Upper lobe of left lung (tissue), 6 donors: ENCODE data around the gene RCBTB2. TPM values are rescaled to one million over a fixed set of nuclear protein-coding genes. Genes with fewer than 3 reads are reported as not detected.
A peak's percentile ranks its signal among the peaks of the same experiment; 100 is the strongest.

Source experiments
- ATAC-seq, 2 donors: fragments of 200-7000 bp; cut with Tn5 transposase; one replicate each; pipeline ENCODE4 v1.9.1; 2022; ENCODE audit warnings: mild to moderate bottlenecking in 2 of 2, moderate library complexity in 2 of 2; ENCODE audit not compliant: low FRiP score in 2 of 2
- DNase-seq, 2 donors: peaks; one replicate each; pipeline ENCODE4 v3.0.0-alpha.2; 2019 to 2020
- H3K27ac ChIP-seq, 4 donors: fragments of 200-600 bp; sonication (generic); one replicate each; pipeline ENCODE4 v1.5.1; 2016 to 2019
- H3K27me3 ChIP-seq, 4 donors: fragments of 200-600 bp; sonication (generic); one replicate each; pipeline ENCODE4 v1.5.1; 2017 to 2019
- H3K36me3 ChIP-seq, 4 donors: fragments of 200-600 bp; sonication (generic); one replicate each; pipeline ENCODE4 v1.5.1; 2016 to 2019
- H3K4me1 ChIP-seq, 4 donors: fragments of 200-600 bp; sonication (generic); one replicate each; pipeline ENCODE4 v1.5.1; 2018 to 2019
- H3K4me3 ChIP-seq, 4 donors: fragments of 200-600 bp; sonication (generic); one replicate each; pipeline ENCODE4 v1.5.1; 2017 to 2019; ENCODE audit warnings: mild to moderate bottlenecking in 2 of 4, moderate library complexity in 1 of 4
- H3K9me3 ChIP-seq, 4 donors: fragments of 200-600 bp; sonication (generic); one replicate each; pipeline ENCODE4 v1.5.1; 2018 to 2019
- CTCF ChIP-seq, 6 experiments: fragments of 450-650 bp in 4 of 6; fragments of 200-600 bp in 2 of 6; sonication (generic) in 2 of 6; IDR thresholded peaks; one replicate each; pipeline ENCODE4 v1.5.1; 2016 to 2019; ENCODE audit warnings: antibody characterized with exemption in 6 of 6
- EP300 ChIP-seq, 4 donors: sonication (generic); formaldehyde crosslinking; IDR thresholded peaks; one replicate each; pipeline ENCODE4 v1.5.1; 2017; ENCODE audit warnings: antibody characterized with exemption in 4 of 4, control low read depth in 2 of 4
- POLR2A ChIP-seq, 4 donors: fragments of 450-650 bp; IDR thresholded peaks; one replicate each; pipeline ENCODE4 v1.5.1; 2016 to 2017; ENCODE audit warnings: antibody characterized with exemption in 4 of 4, mild to moderate bottlenecking in 2 of 4
- POLR2AphosphoS5 ChIP-seq, 2 donors: sonication (generic); formaldehyde crosslinking; IDR thresholded peaks; one replicate each; pipeline ENCODE4 v1.5.1; 2017; ENCODE audit warnings: antibody characterized with exemption in 2 of 2
- WGBS, 2 donors: methylation state at CpG; one replicate each; pipeline ENCODE4 v1.1.5; 2017 to 2018; 5-methylcytosine and 5-hydroxymethylcytosine counted together
- total RNA-seq, 6 donors: library from RNA; depleted of rRNA in 4 of 6; stranded (reverse); fragments of >200 nt in 4 of 6; gene quantifications; one replicate each; pipeline versions ENCODE4 v1.1.0 to v1.2.1, GENCODE V29; 2016 to 2021
- donor health status: DM: no; HTN: no; CAD: no; lungs with moderate emphysema.
- donor health status: DM: no; HTN: yes; CAD: no; lungs with severe emphysema.

The RCBTB2 gene
- total RNA-seq, 6 donors from 2014 or later: 5.5 to 17.0 (median 9.9) TPM

- Histone ChIP-seq H3K27ac (no peak overlapping the region), H3K9me3 (no peaks in the 10 kb centered on the region), H3K36me3 (no peaks in the 10 kb centered on the region), H3K27me3 (no peaks in the 10 kb centered on the region), H3K4me3 (no peak overlapping the region), H3K4me1 (peaks cover 5 to 11% (median 7%) of the 10 kb centered on the region in 4 donors)
- ATAC-seq: no peak
- no peak for DNase-seq
- TF ChIP-seq EP300 (IDR thresholded peaks at IDR 0.05) (no peak), CTCF (IDR thresholded peaks at IDR 0.05) (no peak), POLR2A (IDR thresholded peaks at IDR 0.05) (no peak), POLR2AphosphoS5 (IDR thresholded peaks at IDR 0.05) (no peak)
- 81 to 88% methylated on average over 5 of the region's 5 CpGs for WGBS, 2 donors
These were observed 3.9 kb upstream of the RCBTB2 start for GRCh38 chr13:48536621-48537250.

GRCh38 chr13:48535766-48536165 lies 2.9 kb upstream of the RCBTB2 start:
- H3K36me3 ChIP-seq: no peaks in the 10 kb centered on the region
- no peaks in the 10 kb centered on the region for H3K9me3 ChIP-seq
- WGBS, 2 donors: 78 to 82% methylated on average over 2 of the region's 2 CpGs
- no peak for TF ChIP-seq POLR2AphosphoS5 (IDR thresholded peaks at IDR 0.05)
- no peak for TF ChIP-seq CTCF (IDR thresholded peaks at IDR 0.05)
- TF ChIP-seq EP300 (IDR thresholded peaks at IDR 0.05): no peak
- TF ChIP-seq POLR2A (IDR thresholded peaks at IDR 0.05): no peak
- H3K4me1 ChIP-seq: peaks cover 12 to 18% (median 15%) of the 10 kb centered on the region in 4 donors
- DNase-seq (no peak), ATAC-seq (no peak)
- no peak overlapping the region for H3K4me3 ChIP-seq
- H3K27me3 ChIP-seq: no peaks in the 10 kb centered on the region
- no peak overlapping the region for H3K27ac ChIP-seq

- Histone ChIP-seq H3K27ac (no peak overlapping the region), H3K36me3 (no peaks in the 10 kb centered on the region), H3K27me3 (no peaks in the 10 kb centered on the region), H3K4me1 (peaks cover 12 to 18% (median 15%) of the 10 kb centered on the region in 4 donors), H3K9me3 (no peaks in the 10 kb centered on the region), H3K4me3 (no peak overlapping the region)
- no peak for ATAC-seq
- 98 to 99% methylated on average over 5 of the region's 5 CpGs for WGBS, 2 donors
- TF ChIP-seq EP300 (IDR thresholded peaks at IDR 0.05) (no peak), POLR2AphosphoS5 (IDR thresholded peaks at IDR 0.05) (no peak), POLR2A (IDR thresholded peaks at IDR 0.05) (no peak), CTCF (IDR thresholded peaks at IDR 0.05) (no peak)
- DNase-seq: no peak
These were observed 2.1 kb upstream of the RCBTB2 start for GRCh38 chr13:48534911-48535501.

GRCh38 chr13:48533961-48534600 lies 1.2 kb upstream of the RCBTB2 start:
- H3K4me1 ChIP-seq: peaks cover 12 to 18% (median 15%) of the 10 kb centered on the region in 4 donors
- WGBS, 2 donors: 85 to 87% methylated on average over 9 of the region's 9 CpGs
- H3K27me3 ChIP-seq: no peaks in the 10 kb centered on the region
- ATAC-seq (no peak), DNase-seq (no peak)
- H3K4me3 ChIP-seq: no peak overlapping the region
- TF ChIP-seq POLR2A (IDR thresholded peaks at IDR 0.05) (no peak), EP300 (IDR thresholded peaks at IDR 0.05) (no peak), POLR2AphosphoS5 (IDR thresholded peaks at IDR 0.05) (no peak), CTCF (IDR thresholded peaks at IDR 0.05) (no peak)
- H3K27ac ChIP-seq: peak overlapping the region in 3 of 4 donors; percentile 98 to 100 (median 99)
- no peaks in the 10 kb centered on the region for H3K9me3 ChIP-seq
- H3K36me3 ChIP-seq: no peaks in the 10 kb centered on the region
